IMR-90 (cell line): ENCODE measurements around the gene STRIP1. TPM values are rescaled to one million over a fixed set of nuclear protein-coding genes. Genes with fewer than 3 reads are reported as not detected.

Experiments used
- ATAC-seq: fragments of 200-7000 bp; cut with Tn5 transposase; 2 replicates; pipeline ENCODE4 v1.9.1; 2020; ENCODE audit warnings: low read depth, mild to moderate bottlenecking, moderate library complexity
- BruUV-seq: library from RNA; stranded (reverse); fragments of 400-500 nt; replicated peaks from 2 replicates; lab custom pipeline; 2021; lab: Mats Ljungman, UMichigan
- CTCF ChIA-PET: fragments of 300-600 bp; formaldehyde crosslinking; extraction: SDS; loops from one replicate; lab custom pipeline; 2021; ENCODE audit warnings: antibody characterized with exemption; lab: Yijun Ruan, JAX
- POLR2A ChIA-PET: fragments of 300-600 bp; sonication (Branson Sonifier 250); formaldehyde crosslinking; loops from one replicate; lab custom pipeline; 2022; ENCODE audit warnings: antibody characterized with exemption; ENCODE audit not compliant: unreplicated experiment; lab: Charles Lee
- DNase-seq: peaks from one replicate; pipeline ENCODE4 v3.0.0; 2013
- H2AFZ ChIP-seq: replicated peaks from 2 replicates; pipeline ENCODE3; 2013; ENCODE audit warnings: low read length, mild to moderate bottlenecking; ENCODE audit not compliant: poor library complexity
- H2AK5ac ChIP-seq: 2 replicates; pipeline ENCODE4 v1.6.1; 2013; ENCODE audit warnings: low read depth, low read length, inconsistent platforms
- H2AK9ac ChIP-seq: replicated peaks from 2 replicates; pipeline ENCODE3; 2013; ENCODE audit warnings: mild to moderate bottlenecking, low read depth, low read length, moderate library complexity; ENCODE audit not compliant: poor library complexity
- H2BK120ac ChIP-seq: 2 replicates; pipeline ENCODE4 v1.6.1; 2013; ENCODE audit warnings: low read depth, low read length, inconsistent platforms
- H2BK15ac ChIP-seq: 3 replicates; pipeline ENCODE4 v1.6.1; 2013; ENCODE audit warnings: low read depth, low read length, inconsistent platforms
- H2BK20ac ChIP-seq: 2 replicates; pipeline ENCODE4 v1.6.1; 2013; ENCODE audit warnings: low read depth, mild to moderate bottlenecking, inconsistent platforms, low read length, moderate library complexity
- H2BK5ac ChIP-seq: 2 replicates; pipeline ENCODE4 v1.6.1; 2013; ENCODE audit warnings: mild to moderate bottlenecking, low read depth, low read length, inconsistent platforms; ENCODE audit not compliant: poor library complexity, severe bottlenecking
- H3K14ac ChIP-seq: replicated peaks from 2 replicates; pipeline ENCODE4 v1.6.1; 2013; ENCODE audit warnings: low read depth, low read length, inconsistent platforms
- H3K18ac ChIP-seq: 2 replicates; pipeline ENCODE4 v1.6.1; 2013; ENCODE audit warnings: low read depth, low read length, control low read depth
- H3K23ac ChIP-seq: 2 replicates; pipeline ENCODE4 v1.6.1; 2013; ENCODE audit warnings: low read depth, low read length, inconsistent platforms
- H3K27ac ChIP-seq: 2 replicates; pipeline ENCODE4 v1.5.1; 2013; ENCODE audit warnings: mild to moderate bottlenecking, control low read depth, low read length; ENCODE audit not compliant: insufficient read depth
- H3K27me3 ChIP-seq: 2 replicates; pipeline ENCODE4 v1.6.1; 2013; ENCODE audit warnings: low read length; ENCODE audit not compliant: control insufficient read depth, insufficient read depth
- H3K36me3 ChIP-seq: 2 replicates; pipeline ENCODE4 v1.6.1; 2013; ENCODE audit warnings: low read length, mixed read lengths; ENCODE audit not compliant: control insufficient read depth, insufficient read depth
- H3K4ac ChIP-seq: 2 replicates; pipeline ENCODE4 v1.6.1; 2013; ENCODE audit warnings: low read depth, low read length, inconsistent platforms
- H3K4me1 ChIP-seq: 2 replicates; pipeline ENCODE4 v1.6.1; 2013; ENCODE audit warnings: low read length, mixed read lengths; ENCODE audit not compliant: control insufficient read depth, insufficient read depth
- H3K4me2 ChIP-seq: 2 replicates; pipeline ENCODE4 v1.6.1; 2013; ENCODE audit warnings: low read depth, mild to moderate bottlenecking, control low read depth, low read length, moderate library complexity
- H3K4me3 ChIP-seq: 2 replicates; pipeline ENCODE4 v1.5.1; 2013; ENCODE audit warnings: low read depth, mild to moderate bottlenecking, control low read depth, low read length, moderate library complexity; ENCODE audit not compliant: insufficient read depth
- H3K56ac ChIP-seq: 2 replicates; pipeline ENCODE4 v1.6.1; 2013; ENCODE audit warnings: low read length, inconsistent platforms; ENCODE audit not compliant: insufficient read depth; ENCODE audit errors: extremely low read depth
- H3K79me1 ChIP-seq, 2 experiments: 2 replicates each; pipeline ENCODE4 v1.6.1; 2013; ENCODE audit warnings: low read length in 2 of 2, inconsistent platforms in 1 of 2, low read depth in 1 of 2
- H3K9ac ChIP-seq: 2 replicates; pipeline ENCODE4 v1.6.1; 2013; ENCODE audit warnings: low read depth, low read length, control low read depth
- H3K9me1 ChIP-seq: 2 replicates; pipeline ENCODE4 v1.6.1; 2013; ENCODE audit warnings: low read length, inconsistent platforms; ENCODE audit not compliant: insufficient read depth
- H3K9me3 ChIP-seq: 2 replicates; pipeline ENCODE4 v1.6.1; 2013; ENCODE audit warnings: low read length; ENCODE audit not compliant: control insufficient read depth, insufficient read depth
- H4K20me1 ChIP-seq: 2 replicates; pipeline ENCODE4 v1.6.1; 2013; ENCODE audit warnings: low read length, inconsistent platforms; ENCODE audit not compliant: insufficient read depth
- H4K5ac ChIP-seq: 2 replicates; pipeline ENCODE4 v1.6.1; 2013; ENCODE audit warnings: mild to moderate bottlenecking, low read depth, low read length, control low read depth
- H4K8ac ChIP-seq, 2 experiments: 2 replicates each; pipeline ENCODE4 v1.6.1; 2013; ENCODE audit warnings: low read depth in 2 of 2, low read length in 2 of 2, control low read depth in 1 of 2, inconsistent platforms in 1 of 2
- H4K91ac ChIP-seq: 2 replicates; pipeline ENCODE4 v1.6.1; 2013; ENCODE audit warnings: low read depth, low read length, inconsistent platforms; ENCODE audit not compliant: insufficient read depth
- BHLHE40 ChIP-seq: fragments of 150-350 bp; IDR thresholded peaks from 2 replicates; pipeline ENCODE4 v1.6.1; 2016; ENCODE audit warnings: mild to moderate bottlenecking, low read depth, low read length
- CHD1 ChIP-seq: IDR thresholded peaks from 2 replicates; pipeline ENCODE4 v1.6.1; 2012; ENCODE audit warnings: low read depth, low read length, improper control_type of control experiment
- CTCF ChIP-seq: conservative IDR thresholded peaks from 2 replicates; pipeline ENCODE4 v1.5.1; 2012; ENCODE audit warnings: mild to moderate bottlenecking, low read depth, low read length, improper control_type of control experiment
- ELK1 ChIP-seq: fragments of 150-350 bp; IDR thresholded peaks from 2 replicates; pipeline ENCODE4 v1.6.1; 2016; ENCODE audit warnings: low read depth, mild to moderate bottlenecking, low read length, moderate library complexity, borderline replicate concordance
- FOS ChIP-seq: fragments of 150-350 bp; IDR thresholded peaks from 2 replicates; pipeline ENCODE4 v1.6.1; 2016; ENCODE audit warnings: low read depth, low read length
- MAZ ChIP-seq: IDR thresholded peaks from 2 replicates; pipeline ENCODE4 v1.6.1; 2012; ENCODE audit warnings: low read depth, mild to moderate bottlenecking, low read length, improper control_type of control experiment, moderate library complexity, borderline replicate concordance
- MXI1 ChIP-seq: IDR thresholded peaks from 2 replicates; pipeline ENCODE4 v1.6.1; 2012; ENCODE audit warnings: low read depth, mild to moderate bottlenecking, low read length, moderate library complexity, borderline replicate concordance
- NFE2L2 ChIP-seq: fragments of 150-350 bp; IDR thresholded peaks from 2 replicates; pipeline ENCODE4 v1.6.1; 2016; ENCODE audit warnings: low read depth, mild to moderate bottlenecking, low read length
- RAD21 ChIP-seq: IDR thresholded peaks from 2 replicates; pipeline ENCODE4 v1.6.1; 2012; ENCODE audit warnings: low read length, improper control_type of control experiment
- WGBS, 2 experiments: methylation state at CpG; one replicate each; pipeline versions ENCODE4 v1.1.5 to v1.1.7; 2013; ENCODE audit warnings: missing lambda C conversion rate in 2 of 2; ENCODE audit not compliant: insufficient read length in 1 of 2; ENCODE audit errors: extremely low coverage in 2 of 2; 5-methylcytosine and 5-hydroxymethylcytosine counted together
- dilution Hi-C: fragments of 300-500 bp; cut with HindIII; formaldehyde crosslinking; loops from one replicate; pipeline ENCODE4 v1.14.3; 2018; ENCODE audit warnings: low sequenced_read_pairs; ENCODE audit not compliant: unreplicated experiment
- in situ Hi-C: fragments of 300-500 bp; cut with MboI; formaldehyde crosslinking; loops from 3 replicates; pipeline ENCODE4 v1.14.3; 2019; ENCODE audit warnings: low sequenced_read_pairs, inconsistent platforms, mixed read lengths
- intact Hi-C: fragments of 100-400 bp; cut with micrococcal nuclease; formaldehyde crosslinking; loops from 2 replicates; pipeline ENCODE4 v1.10.0; 2022
- polyA plus RNA-seq, 3 experiments: library from polyadenylated mRNA; depleted of rRNA; stranded (reverse); fragments of >200 nt; gene quantifications; 2 replicates each; pipeline ENCODE4 v1.2.3, GENCODE V29; 2012; ENCODE audit warnings: low replicate concordance in 1 of 3
- total RNA-seq: library from RNA; depleted of rRNA; stranded (reverse); fragments of >200 nt; gene quantifications from 2 replicates; pipeline ENCODE4 v1.2.3, GENCODE V29; 2012

The STRIP1 gene
- total and polyA plus RNA-seq, 2 of the 4 experiments (the other 2 are of a cell fraction) = 30.4 to 33.5 TPM

- no TSS peak for BruUV-seq
- H3K27ac ChIP-seq = no peak overlapping the region
- ChIA-PET CTCF (no interaction called here), POLR2A (no interaction called here)
- H2BK120ac ChIP-seq = no peak overlapping the region
- H3K4me2 ChIP-seq = no peak overlapping the region
- no peaks in the 10 kb centered on the region for H4K20me1 ChIP-seq
- H2BK15ac ChIP-seq = no peak overlapping the region
- H2BK5ac ChIP-seq = no peak overlapping the region
- in situ Hi-C loops (no loop called here), dilution Hi-C loops (no loop called here), intact Hi-C loops (loop anchor here (2.0 to 5.0 kb wide), 3 partner anchors 21 to 412 kb away; no protein-coding TSS in a partner anchor)
- 40% methylated on average over 1 of the region's 5 CpGs; no CpG with 5 or more reads in 1 of the 2 experiments for WGBS, 2 experiments
- H2AK5ac ChIP-seq = no peak overlapping the region
- H3K4ac ChIP-seq = no peak overlapping the region
- H3K9me1 ChIP-seq = no peaks in the 10 kb centered on the region
- TF ChIP-seq ELK1 = no peak
- no peak for TF ChIP-seq MAZ
- no peak for TF ChIP-seq BHLHE40
- TF ChIP-seq CTCF = no peak
- no peak for TF ChIP-seq CHD1
- TF ChIP-seq NFE2L2 = no peak
- no peak for TF ChIP-seq RAD21
- no peak for TF ChIP-seq FOS
- no peak for TF ChIP-seq MXI1
- no peak overlapping the region for H2AFZ ChIP-seq
- no peak overlapping the region for H2BK20ac ChIP-seq
- no peak overlapping the region for H4K8ac ChIP-seq
- H3K79me1 ChIP-seq = no peaks in the 10 kb centered on the region
- H4K91ac ChIP-seq = no peak overlapping the region
- ATAC-seq (no peak), DNase-seq (no peak)
- peaks cover 87% of the 10 kb centered on the region for H3K27me3 ChIP-seq
- no peak overlapping the region for H3K23ac ChIP-seq
- no peak overlapping the region for H3K56ac ChIP-seq
- H3K36me3 ChIP-seq = no peaks in the 10 kb centered on the region
- H3K18ac ChIP-seq = no peak overlapping the region
- peaks cover 9% of the 10 kb centered on the region for H3K9me3 ChIP-seq
- no peak overlapping the region for H4K5ac ChIP-seq
- H2AK9ac ChIP-seq = no peak overlapping the region
- H3K4me1 ChIP-seq = no peaks in the 10 kb centered on the region; the same call in none of the 2 replicates
- no peak overlapping the region for H3K4me3 ChIP-seq
- no peak overlapping the region for H3K14ac ChIP-seq
- no peak overlapping the region for H3K9ac ChIP-seq
These were observed 51.2 kb downstream of the STRIP1 start for GRCh38 chr1:110085671-110086070.
